ENCODE results near the gene NRXN3. TPM values are rescaled to one million over a fixed set of nuclear protein-coding genes. Genes with fewer than 3 reads are reported as not detected.

Gene NRXN3
- total RNA-seq, 1 experiment from 2014 or later = not detected

DNA sequence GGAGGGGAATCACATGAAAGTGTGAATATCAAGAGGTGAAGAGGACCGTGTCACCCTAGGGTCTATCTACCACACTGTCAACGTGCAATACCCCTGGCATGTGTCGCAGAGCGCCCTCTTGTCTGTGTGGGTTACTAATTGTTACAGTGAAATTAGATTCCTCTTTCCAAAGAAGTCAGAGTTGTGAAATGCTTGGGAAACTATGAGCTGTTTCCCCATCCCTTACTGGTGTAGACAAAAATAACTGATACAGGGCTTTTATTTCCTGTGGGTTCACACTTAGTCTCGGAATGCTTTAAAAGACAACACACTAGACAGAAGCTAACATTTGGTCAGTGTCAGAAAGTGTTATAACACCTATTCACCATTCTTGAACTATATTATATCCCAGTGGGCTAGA lies 597.3 kb downstream of the NRXN3 start:
- Histone ChIP-seq H3K9ac (ENCODE audit: low read length) (no peak overlapping the region), H2AFZ (ENCODE audit: low read depth, low read length, poor library complexity, severe bottlenecking) (no peak overlapping the region), H3K9me2 (ENCODE audit: insufficient read depth) (no peaks in the 10 kb centered on the region), H3K36me3 (ENCODE audit: control insufficient read depth in 1 of 2, insufficient read depth in 2 of 2, low read length in 2 of 2) (no peaks in the 10 kb centered on the region), H3K9me3 (ENCODE audit: control insufficient read depth in 1 of 2, insufficient read depth in 1 of 2, low read depth in 1 of 2, low read length in 2 of 2) (peaks cover 0 to 3% of the 10 kb centered on the region in 2 experiments; a peak in 1 of 4 replicates), H3K4me1 (ENCODE audit: control insufficient read depth in 1 of 2, insufficient read depth in 2 of 2, low read length in 2 of 2) (no peaks in the 10 kb centered on the region), H4K20me1 (ENCODE audit: insufficient read depth) (no peaks in the 10 kb centered on the region), H3K4me3 (replicated peaks in 1 of 2; ENCODE audit: low read depth in 1 of 2, low read length in 2 of 2) (no peak overlapping the region), H3K27ac (ENCODE audit: low read depth, low read length) (no peak overlapping the region), H3K79me2 (ENCODE audit: insufficient read depth, low read length) (no peaks in the 10 kb centered on the region), H3K4me2 (ENCODE audit: low read length) (no peak overlapping the region), H3K27me3 (ENCODE audit: insufficient read depth, low read length) (no peaks in the 10 kb centered on the region)
- no peak for ATAC-seq
- RAD21 ChIA-PET (ENCODE audit: low non-redundant PET in 1 of 2, low total read pairs in 2 of 2, uncharacterized antibody in 2 of 2, unreplicated experiment in 2 of 2) = no interaction called here
- DNase-seq (ENCODE audit: low read depth, low spot score) = no peak
- intact Hi-C loops (cut with micrococcal nuclease) = no loop called here
- no peak for TF ChIP-seq SIN3A (IDR thresholded peaks at IDR 0.05; ENCODE audit: low read depth)
- TF ChIP-seq, protein P1, sequence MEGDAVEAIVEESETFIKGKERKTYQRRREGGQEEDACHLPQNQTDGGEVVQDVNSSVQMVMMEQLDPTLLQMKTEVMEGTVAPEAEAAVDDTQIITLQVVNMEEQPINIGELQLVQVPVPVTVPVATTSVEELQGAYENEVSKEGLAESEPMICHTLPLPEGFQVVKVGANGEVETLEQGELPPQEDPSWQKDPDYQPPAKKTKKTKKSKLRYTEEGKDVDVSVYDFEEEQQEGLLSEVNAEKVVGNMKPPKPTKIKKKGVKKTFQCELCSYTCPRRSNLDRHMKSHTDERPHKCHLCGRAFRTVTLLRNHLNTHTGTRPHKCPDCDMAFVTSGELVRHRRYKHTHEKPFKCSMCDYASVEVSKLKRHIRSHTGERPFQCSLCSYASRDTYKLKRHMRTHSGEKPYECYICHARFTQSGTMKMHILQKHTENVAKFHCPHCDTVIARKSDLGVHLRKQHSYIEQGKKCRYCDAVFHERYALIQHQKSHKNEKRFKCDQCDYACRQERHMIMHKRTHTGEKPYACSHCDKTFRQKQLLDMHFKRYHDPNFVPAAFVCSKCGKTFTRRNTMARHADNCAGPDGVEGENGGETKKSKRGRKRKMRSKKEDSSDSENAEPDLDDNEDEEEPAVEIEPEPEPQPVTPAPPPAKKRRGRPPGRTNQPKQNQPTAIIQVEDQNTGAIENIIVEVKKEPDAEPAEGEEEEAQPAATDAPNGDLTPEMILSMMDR (IDR thresholded peaks at IDR 0.05 in 2 of 3, conservative IDR thresholded peaks at IDR 0.05 in 1 of 3; ENCODE audit: borderline replicate concordance in 1 of 3, insufficient read depth in 1 of 3, low read depth in 2 of 3, low read length in 2 of 3) = no peak
- TF ChIP-seq, protein P2, sequence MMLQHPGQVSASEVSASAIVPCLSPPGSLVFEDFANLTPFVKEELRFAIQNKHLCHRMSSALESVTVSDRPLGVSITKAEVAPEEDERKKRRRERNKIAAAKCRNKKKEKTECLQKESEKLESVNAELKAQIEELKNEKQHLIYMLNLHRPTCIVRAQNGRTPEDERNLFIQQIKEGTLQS (IDR thresholded peaks at IDR 0.05) = no peak
- no peak for TF ChIP-seq RAD21 (IDR thresholded peaks at IDR 0.05; ENCODE audit: low read depth)
- TF ChIP-seq SRF (IDR thresholded peaks at IDR 0.05; ENCODE audit: low read depth) = no peak
- TF ChIP-seq CEBPB (IDR thresholded peaks at IDR 0.05; ENCODE audit: low read depth) = no peak
- TF ChIP-seq YY1 (IDR thresholded peaks at IDR 0.05; ENCODE audit: extremely low read depth, insufficient replicate concordance, low read depth, low read length) = no peak
- CTCF ChIA-PET = no interaction called here
- BruUV-seq (replicated peaks) = no TSS peak
- POLR2A ChIA-PET = no interaction called here

DNA sequence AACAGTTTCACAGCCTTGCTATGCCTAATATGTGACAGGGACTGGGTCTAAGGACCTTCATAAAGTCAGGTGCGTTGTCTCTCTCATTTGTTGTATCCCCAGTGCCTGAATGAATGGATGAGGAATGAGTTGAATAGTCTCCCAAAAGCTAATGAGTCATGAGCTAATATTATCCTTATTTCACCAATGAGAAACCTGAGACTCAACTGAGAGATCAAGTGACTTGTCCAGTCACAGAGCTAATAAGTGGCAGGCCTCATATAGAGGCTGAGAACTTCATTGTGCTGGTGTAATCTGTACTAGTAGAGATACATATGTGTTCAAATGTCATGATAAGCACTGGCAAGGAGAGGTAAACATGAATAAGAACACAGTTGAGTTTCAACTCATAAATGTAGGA lies 612.4 kb downstream of the NRXN3 start:
- BruUV-seq (replicated peaks) = no TSS peak
- Histone ChIP-seq H4K20me1 (ENCODE audit: insufficient read depth) (no peaks in the 10 kb centered on the region), H3K4me1 (ENCODE audit: control insufficient read depth in 1 of 2, insufficient read depth in 2 of 2, low read length in 2 of 2) (no peaks in the 10 kb centered on the region), H3K36me3 (ENCODE audit: control insufficient read depth in 1 of 2, insufficient read depth in 2 of 2, low read length in 2 of 2) (no peaks in the 10 kb centered on the region), H3K9ac (ENCODE audit: low read length) (no peak overlapping the region), H3K4me2 (ENCODE audit: low read length) (no peak overlapping the region), H3K79me2 (ENCODE audit: insufficient read depth, low read length) (no peaks in the 10 kb centered on the region), H3K27ac (ENCODE audit: low read depth, low read length) (no peak overlapping the region), H3K4me3 (replicated peaks in 1 of 2; ENCODE audit: low read depth in 1 of 2, low read length in 2 of 2) (no peak overlapping the region), H3K9me3 (ENCODE audit: control insufficient read depth in 1 of 2, insufficient read depth in 1 of 2, low read depth in 1 of 2, low read length in 2 of 2) (peaks cover 0 to 5% of the 10 kb centered on the region in 2 experiments; a peak in 1 of 4 replicates), H3K27me3 (ENCODE audit: insufficient read depth, low read length) (no peaks in the 10 kb centered on the region), H2AFZ (ENCODE audit: low read depth, low read length, poor library complexity, severe bottlenecking) (no peak overlapping the region), H3K9me2 (ENCODE audit: insufficient read depth) (no peaks in the 10 kb centered on the region)
- ChIA-PET CTCF (no interaction called here), RAD21 (ENCODE audit: low non-redundant PET in 1 of 2, low total read pairs in 2 of 2, uncharacterized antibody in 2 of 2, unreplicated experiment in 2 of 2) (no interaction called here), POLR2A (no interaction called here)
- ATAC-seq = no peak
- intact Hi-C loops (cut with micrococcal nuclease) = no loop called here
- no peak for DNase-seq (ENCODE audit: low read depth, low spot score)
- TF ChIP-seq, protein P3, sequence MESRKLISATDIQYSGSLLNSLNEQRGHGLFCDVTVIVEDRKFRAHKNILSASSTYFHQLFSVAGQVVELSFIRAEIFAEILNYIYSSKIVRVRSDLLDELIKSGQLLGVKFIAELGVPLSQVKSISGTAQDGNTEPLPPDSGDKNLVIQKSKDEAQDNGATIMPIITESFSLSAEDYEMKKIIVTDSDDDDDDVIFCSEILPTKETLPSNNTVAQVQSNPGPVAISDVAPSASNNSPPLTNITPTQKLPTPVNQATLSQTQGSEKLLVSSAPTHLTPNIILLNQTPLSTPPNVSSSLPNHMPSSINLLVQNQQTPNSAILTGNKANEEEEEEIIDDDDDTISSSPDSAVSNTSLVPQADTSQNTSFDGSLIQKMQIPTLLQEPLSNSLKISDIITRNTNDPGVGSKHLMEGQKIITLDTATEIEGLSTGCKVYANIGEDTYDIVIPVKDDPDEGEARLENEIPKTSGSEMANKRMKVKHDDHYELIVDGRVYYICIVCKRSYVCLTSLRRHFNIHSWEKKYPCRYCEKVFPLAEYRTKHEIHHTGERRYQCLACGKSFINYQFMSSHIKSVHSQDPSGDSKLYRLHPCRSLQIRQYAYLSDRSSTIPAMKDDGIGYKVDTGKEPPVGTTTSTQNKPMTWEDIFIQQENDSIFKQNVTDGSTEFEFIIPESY (IDR thresholded peaks at IDR 0.05; ENCODE audit: extremely low read depth, insufficient replicate concordance, low read length) = no peak
- TF ChIP-seq, protein P4, sequence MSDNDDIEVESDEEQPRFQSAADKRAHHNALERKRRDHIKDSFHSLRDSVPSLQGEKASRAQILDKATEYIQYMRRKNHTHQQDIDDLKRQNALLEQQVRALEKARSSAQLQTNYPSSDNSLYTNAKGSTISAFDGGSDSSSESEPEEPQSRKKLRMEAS (IDR thresholded peaks at IDR 0.05) = no peak
- TF ChIP-seq CEBPB (IDR thresholded peaks at IDR 0.05; ENCODE audit: low read depth) (no peak), POLR2A (IDR thresholded peaks at IDR 0.05; ENCODE audit: borderline replicate concordance, extremely low read depth, insufficient read depth, insufficient read length) (no peak), CBX3 (IDR thresholded peaks at IDR 0.05; ENCODE audit: low read depth) (no peak), EGR1 (IDR thresholded peaks at IDR 0.05; ENCODE audit: low read depth) (no peak), POLR2AphosphoS5 (IDR thresholded peaks at IDR 0.05; ENCODE audit: low read depth, low read length) (no peak), YY1 (IDR thresholded peaks at IDR 0.05; ENCODE audit: extremely low read depth, insufficient replicate concordance, low read depth, low read length) (no peak), JUND (IDR thresholded peaks at IDR 0.05) (no peak), SP1 (IDR thresholded peaks at IDR 0.05; ENCODE audit: low read depth) (no peak), ELF1 (IDR thresholded peaks at IDR 0.05; ENCODE audit: borderline replicate concordance, low read depth) (no peak), TCF7L2 (IDR thresholded peaks at IDR 0.05; ENCODE audit: borderline replicate concordance, extremely low read depth, insufficient read depth, insufficient read length) (no peak), RAD21 (IDR thresholded peaks at IDR 0.05; ENCODE audit: low read depth) (no peak), SRF (IDR thresholded peaks at IDR 0.05; ENCODE audit: low read depth) (no peak)
- TF ChIP-seq, protein P2 (IDR thresholded peaks at IDR 0.05) = no peak

Measured in HCT116 (cell line).